ENCODE measurements around the gene PRX. TPM values are rescaled to one million over a fixed set of nuclear protein-coding genes. Genes with fewer than 3 reads are reported as not detected.

Gene PRX
- total and polyA plus RNA-seq, 2 experiments from 2014 or later: 4.2 TPM

- ATAC-seq (no peak), DNase-seq (ENCODE audit: low spot score) (no peak)
- H3K27ac Mint-ChIP-seq: no peak overlapping the region
- H3K4me3 Mint-ChIP-seq: no peak overlapping the region
- Histone ChIP-seq H3K79me2 (replicated peaks; ENCODE audit: insufficient read depth) (no peaks in the 10 kb centered on the region), H2AFZ (no peak overlapping the region), H3K4me2 (no peak overlapping the region), H3K27ac (ENCODE audit: low read depth) (no peak overlapping the region), H3F3A (replicated peaks; ENCODE audit: low read depth) (no peaks in the 10 kb centered on the region), H3K4me1 (ENCODE audit: insufficient read depth) (no peaks in the 10 kb centered on the region; the same call in 1 of the 2 replicates), H3K4me3 (no peak overlapping the region), H3K27me3 (ENCODE audit: insufficient read depth) (no peaks in the 10 kb centered on the region), H3K36me3 (ENCODE audit: insufficient read depth) (no peaks in the 10 kb centered on the region), H3K9me2 (ENCODE audit: insufficient read depth) (no peaks in the 10 kb centered on the region), H4K20me1 (replicated peaks; ENCODE audit: insufficient read depth) (no peaks in the 10 kb centered on the region)
- H3K36me3 Mint-ChIP-seq (ENCODE audit: low read depth): no peaks in the 10 kb centered on the region
- H3K27me3 Mint-ChIP-seq (ENCODE audit: insufficient read depth, low read depth, poor library complexity): peaks cover 16% of the 10 kb centered on the region
- TF ChIP-seq POLR2AphosphoS5 (IDR thresholded peaks at IDR 0.05; ENCODE audit: low read depth): no peak
- no peak for TF ChIP-seq ETS1 (IDR thresholded peaks at IDR 0.05)
- no peak for TF ChIP-seq ZNF331 (CRISPR knock-in tag; IDR thresholded peaks at IDR 0.05; ENCODE audit: low read depth)
- no peak for TF ChIP-seq EZH2 (IDR thresholded peaks at IDR 0.05; ENCODE audit: low read depth, unreplicated experiment)
- no peak for TF ChIP-seq JUNB (IDR thresholded peaks at IDR 0.05; ENCODE audit: unreplicated experiment)
- TF ChIP-seq EZH2phosphoT487 (IDR thresholded peaks at IDR 0.05; ENCODE audit: unreplicated experiment): no peak
- H3K9me3 Mint-ChIP-seq: no peaks in the 10 kb centered on the region
- peaks cover 4% of the 10 kb centered on the region; the same call in 1 of the 3 replicates for H3K4me1 Mint-ChIP-seq
These were observed 47.0 kb upstream of the PRX start for GRCh38 chr19:40460185-40460584.

GRCh38 chr19:40458597-40458974 is 45.4 kb upstream of the PRX start:
- Histone ChIP-seq H4K20me1 (replicated peaks; ENCODE audit: insufficient read depth) (no peaks in the 10 kb centered on the region), H3K9me2 (ENCODE audit: insufficient read depth) (no peaks in the 10 kb centered on the region), H3K27ac (ENCODE audit: low read depth) (no peak overlapping the region), H3K79me2 (replicated peaks; ENCODE audit: insufficient read depth) (no peaks in the 10 kb centered on the region), H3F3A (replicated peaks; ENCODE audit: low read depth) (no peaks in the 10 kb centered on the region), H3K27me3 (ENCODE audit: insufficient read depth) (no peaks in the 10 kb centered on the region), H3K4me1 (ENCODE audit: insufficient read depth) (no peaks in the 10 kb centered on the region), H3K4me2 (no peak overlapping the region), H2AFZ (no peak overlapping the region), H3K36me3 (ENCODE audit: insufficient read depth) (no peaks in the 10 kb centered on the region), H3K4me3 (no peak overlapping the region)
- DNase-seq (ENCODE audit: low spot score) (no peak), ATAC-seq (no peak)
- H3K4me1 Mint-ChIP-seq: no peaks in the 10 kb centered on the region
- H3K9me3 Mint-ChIP-seq: no peaks in the 10 kb centered on the region
- H3K27me3 Mint-ChIP-seq (ENCODE audit: insufficient read depth, low read depth, poor library complexity): peaks cover 9% of the 10 kb centered on the region
- H3K27ac Mint-ChIP-seq: no peak overlapping the region
- no peak overlapping the region for H3K4me3 Mint-ChIP-seq
- no peaks in the 10 kb centered on the region for H3K36me3 Mint-ChIP-seq (ENCODE audit: low read depth)
- TF ChIP-seq NANOG (IDR thresholded peaks at IDR 0.05; ENCODE audit: borderline replicate concordance) (no peak), CTCF (conservative IDR thresholded peaks at IDR 0.05; ENCODE audit: low read depth in 2 of 2) (no peak), EZH2 (IDR thresholded peaks at IDR 0.05; ENCODE audit: low read depth, unreplicated experiment) (no peak), JUNB (IDR thresholded peaks at IDR 0.05; ENCODE audit: unreplicated experiment) (no peak), ZNF462 (CRISPR knock-in tag; IDR thresholded peaks at IDR 0.05) (no peak), ZNF331 (CRISPR knock-in tag; IDR thresholded peaks at IDR 0.05; ENCODE audit: low read depth) (no peak), ZNF114 (CRISPR knock-in tag; IDR thresholded peaks at IDR 0.05) (no peak), STAT1 (IDR thresholded peaks at IDR 0.05; ENCODE audit: unreplicated experiment) (no peak), CREB1 (CRISPR knock-in tag; IDR thresholded peaks at IDR 0.05; ENCODE audit: low read depth) (no peak)
